ENCODE data around the gene GKN2.
"Not testable (repeated sequence)": the region's sequence is repeated elsewhere in the genome, so short reads cannot be mapped to it uniquely, and the experiment has no call there.

Gene GKN2

GRCh38 chr2:68920481-68921170, 32.1 kb downstream of the GKN2 start:
- DNase-seq (ENCODE audit: low spot score) = no peak

DNA sequence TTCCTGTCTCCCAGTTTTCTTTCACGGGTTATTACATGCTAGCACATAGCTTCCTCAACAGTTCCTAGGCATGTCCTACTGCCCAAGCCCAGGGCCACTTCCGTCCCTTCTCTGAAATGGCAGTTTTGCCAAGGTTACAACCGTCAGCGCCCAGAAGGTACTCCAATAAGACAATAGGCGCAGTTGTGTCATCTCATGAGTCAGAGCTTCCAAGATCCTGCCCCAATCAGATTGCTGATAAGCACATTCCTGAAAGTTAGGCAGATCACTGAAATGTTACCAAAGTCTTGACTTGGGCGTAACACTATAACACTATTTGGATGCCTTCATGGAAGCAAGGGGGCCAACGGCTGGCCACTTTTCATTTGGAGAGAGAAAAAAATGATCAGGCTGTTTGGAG, 34.2 kb downstream of the GKN2 start:
- no peak for DNase-seq (ENCODE audit: low spot score)

DNA sequence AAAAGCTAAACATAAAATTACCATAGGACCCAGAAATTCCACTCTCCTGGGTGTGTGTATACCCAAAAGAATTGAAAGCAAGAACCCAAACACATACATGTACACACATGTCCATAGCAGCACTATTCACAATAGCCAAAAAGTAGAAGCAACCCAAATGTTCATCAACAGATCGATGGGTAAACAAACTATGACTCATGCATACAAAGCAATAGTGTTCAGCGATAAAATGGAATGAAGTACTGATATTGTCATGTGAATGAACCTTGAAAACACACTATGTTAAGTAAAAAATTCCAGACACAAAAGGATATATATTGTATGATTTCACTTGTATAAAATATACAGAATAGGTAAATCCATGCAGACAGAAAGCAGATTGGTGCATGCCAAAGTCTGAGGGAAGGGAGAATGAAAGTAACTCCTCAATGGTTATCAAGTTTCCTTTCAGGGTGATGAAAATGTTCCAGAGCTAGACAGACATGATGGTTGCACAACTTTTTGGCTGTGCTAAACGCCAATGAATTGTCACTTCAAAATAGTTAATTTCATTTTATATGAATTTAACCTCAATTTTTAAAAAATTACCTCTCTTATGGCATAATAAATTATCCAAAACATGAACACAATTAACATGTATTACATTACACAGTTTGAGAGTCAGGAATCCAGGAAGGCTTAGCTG, 35.5 kb downstream of the GKN2 start:
- no peak for DNase-seq (ENCODE audit: low spot score)

- no peak for DNase-seq (ENCODE audit: low spot score)
These were observed 36.5 kb downstream of the GKN2 start for GRCh38 chr2:68916226-68916625.

DNA sequence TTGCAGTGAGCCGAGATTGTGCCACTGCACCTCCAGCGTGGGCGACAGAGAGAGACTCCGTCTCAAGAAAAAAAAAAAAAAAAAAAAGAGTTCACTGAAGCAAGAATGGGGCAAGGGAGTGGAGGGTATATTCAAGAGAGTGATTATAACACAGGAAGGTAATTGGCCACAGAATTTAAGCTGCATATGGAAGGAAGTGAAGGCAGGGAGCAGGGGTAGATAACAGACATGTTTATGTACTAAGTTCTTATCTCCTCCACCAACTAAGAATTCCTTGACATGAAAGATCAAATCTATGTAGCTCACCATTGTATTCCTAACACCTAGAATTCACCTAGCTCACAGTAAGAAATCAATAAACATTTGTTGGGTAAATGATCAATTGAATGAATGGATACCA, 37.3 kb downstream of the GKN2 start:
- no peak for DNase-seq (ENCODE audit: low spot score)

DNA sequence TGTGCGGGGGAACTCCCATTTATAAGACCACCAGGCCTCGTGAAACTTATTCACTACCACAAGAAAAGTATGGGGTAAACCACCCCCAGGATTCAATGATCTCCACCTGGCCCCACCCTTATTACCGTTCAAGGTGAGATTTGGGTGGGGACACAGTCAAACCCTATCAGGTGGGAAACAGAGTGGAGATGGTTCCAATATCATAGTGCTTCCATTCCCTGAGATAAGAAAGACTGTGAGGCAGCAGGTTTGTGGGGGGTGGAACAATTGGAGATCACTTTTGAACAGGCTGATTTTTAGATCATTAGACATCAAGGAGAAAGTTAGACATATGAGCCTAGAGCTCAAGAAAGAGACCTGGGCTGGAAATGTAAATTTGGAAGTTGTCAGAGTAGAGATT, 39.3 kb downstream of the GKN2 start:
- DNase-seq (ENCODE audit: low spot score) = no peak

DNA sequence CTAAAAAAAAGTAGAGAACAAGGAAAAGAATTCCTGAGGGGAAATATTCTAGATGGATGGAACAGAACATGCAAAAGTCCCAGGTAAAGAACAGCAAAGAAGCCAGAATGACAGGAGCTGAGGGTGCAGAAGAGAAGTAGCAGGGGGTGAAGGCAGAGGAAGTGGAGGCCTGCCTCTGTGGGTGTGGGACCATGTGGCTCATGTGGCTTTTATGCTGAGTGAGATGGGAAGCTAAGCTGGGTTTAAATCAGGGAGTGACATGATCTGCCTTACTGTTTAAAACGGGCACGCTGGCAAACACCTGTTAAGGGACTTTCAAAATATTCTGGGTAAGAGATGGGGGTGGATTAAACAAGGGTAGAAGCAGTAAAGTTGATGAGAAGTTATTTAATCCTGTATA, 40.0 kb downstream of the GKN2 start:
- DNase-seq (ENCODE audit: low spot score) = peak; percentile 47

DNA sequence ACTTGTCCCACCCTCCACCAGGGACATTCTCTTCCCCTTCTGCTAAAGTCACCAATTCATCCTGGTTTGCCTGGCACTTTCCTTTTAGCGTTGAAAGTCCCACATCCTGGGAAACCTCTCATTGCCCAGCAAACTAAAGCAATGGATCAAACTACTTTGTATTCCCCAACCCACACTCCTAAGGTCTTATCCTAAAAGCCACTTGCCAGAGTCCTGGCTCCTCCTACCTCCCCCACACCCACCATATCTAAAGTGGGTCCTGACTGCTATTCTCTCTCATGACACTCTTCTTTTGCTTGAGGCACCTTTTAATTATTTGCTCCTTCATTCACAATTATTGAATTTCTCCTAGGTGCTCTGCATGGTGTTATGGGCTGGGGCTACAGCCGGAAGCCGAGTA, 40.6 kb downstream of the GKN2 start:
- DNase-seq (ENCODE audit: low spot score) = no peak

GRCh38 chr2:68911709-68912108, 41.0 kb downstream of the GKN2 start:
- no peak for DNase-seq (ENCODE audit: low spot score)

GRCh38 chr2:68911246-68911645, 41.4 kb downstream of the GKN2 start:
- peak; percentile 6 for DNase-seq (ENCODE audit: low spot score)

DNA sequence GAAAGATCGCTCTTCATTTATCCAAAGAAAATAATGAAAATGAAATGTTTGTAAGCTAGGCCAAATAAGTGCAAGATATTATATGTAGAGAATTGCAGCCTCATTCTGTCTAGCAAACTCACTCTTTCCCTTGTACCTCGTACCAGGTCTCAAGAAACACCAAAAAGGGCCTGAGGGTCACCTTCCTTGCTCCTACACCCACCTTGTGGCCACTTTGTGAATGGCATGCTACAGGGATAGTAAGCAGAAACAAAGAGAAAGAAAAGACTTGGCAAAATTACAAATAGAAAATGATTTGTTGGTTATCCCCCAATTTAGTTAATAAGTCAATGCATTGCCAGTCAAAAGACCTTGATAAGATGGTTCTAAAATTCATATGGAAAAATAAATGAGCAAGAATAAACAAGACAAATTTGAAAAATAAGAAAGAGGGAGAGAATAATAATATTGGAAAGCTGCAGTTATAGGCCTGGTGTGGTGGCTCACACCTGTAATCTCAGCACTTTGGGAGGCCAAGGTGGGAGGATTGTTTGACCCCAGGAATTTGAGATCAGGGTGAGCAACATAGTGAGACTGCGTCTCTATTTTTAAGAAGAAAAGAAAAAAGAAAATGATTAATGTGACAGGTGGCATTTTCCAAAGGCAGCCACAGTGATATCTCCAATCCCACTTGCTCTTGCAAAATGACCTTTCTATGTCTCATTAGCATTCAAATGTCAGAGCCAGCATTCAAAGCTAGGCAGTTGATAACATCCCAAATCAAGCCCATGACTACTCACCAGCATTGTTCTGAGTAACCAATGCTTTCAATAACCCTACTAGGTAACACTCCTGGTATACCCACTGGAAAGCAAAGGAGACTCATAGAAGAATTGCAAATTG, 42.7 kb downstream of the GKN2 start:
- peak; percentile 80 for DNase-seq (ENCODE audit: low spot score)

- peak; percentile 94 for DNase-seq (ENCODE audit: low spot score)
These were observed 44.2 kb downstream of the GKN2 start for GRCh38 chr2:68908392-68908970.

DNA sequence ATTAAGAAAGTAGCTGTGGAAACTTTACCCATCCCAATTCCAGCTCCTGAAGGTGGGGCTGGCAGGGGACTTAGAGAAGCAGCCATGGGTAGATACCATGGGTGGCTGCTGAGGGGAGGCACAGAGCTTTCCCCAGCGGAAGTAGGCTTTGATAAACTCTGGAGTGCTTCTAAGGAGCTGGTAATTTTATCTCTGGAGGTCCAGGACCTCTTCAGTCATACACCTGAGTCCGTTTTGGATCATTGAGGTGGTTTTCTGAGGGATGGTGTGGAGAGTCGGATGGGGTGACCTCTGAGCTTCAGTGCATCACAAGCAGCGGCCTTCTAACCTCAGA, 44.8 kb downstream of the GKN2 start:
- no peak for DNase-seq (ENCODE audit: low spot score)

GRCh38 chr2:68907232-68907919, 45.3 kb downstream of the GKN2 start:
- peak; percentile 26 for DNase-seq (ENCODE audit: low spot score)

DNA sequence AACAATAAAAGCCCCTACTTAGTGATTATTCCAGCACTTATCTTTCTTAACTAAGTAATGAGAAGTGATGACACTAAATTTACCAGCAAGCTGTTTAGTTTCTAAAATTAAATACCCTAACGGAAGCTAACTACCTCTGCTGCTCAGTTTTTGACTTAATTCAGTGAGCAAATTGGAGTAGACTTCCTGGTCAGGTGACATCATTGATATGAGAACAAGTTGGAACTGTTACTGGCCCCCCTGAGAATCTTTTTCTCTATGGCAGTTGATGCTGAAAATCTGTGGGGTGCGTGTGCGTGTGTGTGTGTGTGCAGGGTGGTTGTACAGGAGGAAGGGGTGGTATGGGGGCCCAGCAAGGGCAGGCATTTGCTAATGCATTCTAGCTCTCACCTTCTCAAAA, 46.0 kb downstream of the GKN2 start:
- no peak for DNase-seq (ENCODE audit: low spot score)

DNA sequence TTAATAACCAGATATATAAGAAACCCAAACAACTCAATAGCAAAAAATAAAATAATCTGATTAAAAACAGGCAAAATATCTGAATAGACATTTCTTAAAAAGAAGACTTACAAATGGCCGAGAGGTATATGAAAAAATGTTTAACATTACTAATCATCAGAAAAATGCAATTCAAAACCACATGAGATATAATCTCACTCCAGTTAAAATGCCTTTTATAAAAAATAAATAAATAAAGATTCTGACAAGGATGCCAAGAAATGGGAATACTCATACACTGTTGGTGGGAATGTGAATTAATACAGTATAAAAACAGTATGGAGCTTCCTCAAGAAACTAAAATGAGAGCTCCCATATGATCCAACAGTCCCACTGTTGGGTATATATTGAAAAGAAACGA, 47.6 kb downstream of the GKN2 start:
- no peak for DNase-seq (ENCODE audit: low spot score)

DNA sequence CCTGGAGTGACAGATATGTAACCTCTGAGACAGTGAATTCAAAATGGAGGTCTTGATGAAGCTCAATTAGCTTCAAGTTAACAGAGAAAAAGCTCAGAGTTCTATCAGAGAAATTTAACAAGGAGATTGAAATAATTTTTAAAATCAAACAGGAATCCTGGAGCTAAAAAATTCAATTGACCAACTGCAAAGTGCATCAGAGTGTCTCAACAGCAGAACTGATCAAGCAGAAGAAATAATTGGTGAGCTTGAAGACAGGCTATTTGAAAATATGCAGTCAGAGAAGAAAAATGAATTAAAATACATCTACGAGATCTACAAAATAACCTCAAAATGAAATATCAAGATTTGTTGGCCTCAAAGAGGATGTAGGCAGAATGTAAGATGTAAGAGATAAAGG, 51.1 kb downstream of the GKN2 start:
- DNase-seq (ENCODE audit: low spot score) = no peak

GRCh38 chr2:68901199-68901514, 51.5 kb downstream of the GKN2 start:
- DNase-seq (ENCODE audit: low spot score) = no peak

- DNase-seq (ENCODE audit: low spot score) = no peak
These were observed 52.0 kb downstream of the GKN2 start for GRCh38 chr2:68900496-68901198.

GRCh38 chr2:68895981-68896380, 56.7 kb downstream of the GKN2 start:
- DNase-seq (ENCODE audit: low spot score) = not testable (repeated sequence)
